ENCODE measurements around the gene ANKRD27. TPM values are rescaled to one million over a fixed set of nuclear protein-coding genes. Genes with fewer than 3 reads are reported as not detected.

The ANKRD27 gene
- total RNA-seq, 6 donors from 2014 or later: 31.3 to 46.1 (median 35.3) TPM

DNA sequence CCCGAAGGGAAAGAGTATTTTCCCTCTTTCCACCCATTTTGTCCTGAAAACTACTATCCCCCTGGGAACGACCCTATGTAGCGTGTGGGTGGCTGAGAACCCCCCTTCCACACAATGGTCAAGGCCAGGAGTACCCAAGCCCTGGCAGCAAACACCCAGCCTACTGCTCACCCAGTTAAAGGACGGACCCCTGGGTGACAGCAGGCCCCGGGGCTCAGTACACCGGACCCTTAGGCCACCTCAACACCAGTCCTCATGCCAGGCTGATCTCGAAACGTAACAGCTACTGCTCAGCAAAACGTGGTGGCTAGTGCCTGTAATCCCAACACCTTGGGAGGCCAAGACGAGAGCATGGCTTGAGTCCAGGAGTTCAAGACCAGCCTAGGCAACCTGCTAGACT, 1.4 kb downstream of the ANKRD27 start:
- WGBS, 2 donors: 85% methylated on average over 7 to 10 of the region's 10 CpGs
- peaks cover 42 to 65% (median 48%) of the 10 kb centered on the region in 4 donors for H3K4me1 ChIP-seq
- ATAC-seq (ENCODE audit: low FRiP score in 2 of 2): no peak

DNA sequence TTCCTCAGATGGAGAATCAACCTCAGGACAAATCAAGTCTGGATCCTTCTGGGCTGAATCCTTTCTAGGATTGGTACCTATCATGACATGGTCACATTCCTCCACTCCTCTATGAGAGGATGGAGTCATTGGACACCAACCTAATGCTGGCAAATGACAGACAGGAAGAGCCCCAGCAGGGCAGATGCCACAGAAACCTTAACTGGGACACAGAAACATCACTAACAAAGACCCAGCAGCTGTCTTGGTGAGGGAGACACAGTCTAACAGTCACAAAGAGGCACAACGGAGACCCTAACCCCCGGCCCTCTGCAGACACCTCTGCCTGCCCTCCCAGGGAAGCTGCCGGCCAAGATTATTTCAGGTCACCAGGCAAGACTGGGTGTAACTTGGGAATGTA, 2.1 kb downstream of the ANKRD27 start:
- Histone ChIP-seq H3K36me3 (no peaks in the 10 kb centered on the region), H3K4me3 (no peak overlapping the region), H3K4me1 (peaks cover 42 to 65% (median 48%) of the 10 kb centered on the region in 4 donors), H3K27ac (no peak overlapping the region), H3K27me3 (peaks cover 0 to 16% (median 12%) of the 10 kb centered on the region in 4 donors), H3K9me3 (no peaks in the 10 kb centered on the region)
- TF ChIP-seq, protein P1, sequence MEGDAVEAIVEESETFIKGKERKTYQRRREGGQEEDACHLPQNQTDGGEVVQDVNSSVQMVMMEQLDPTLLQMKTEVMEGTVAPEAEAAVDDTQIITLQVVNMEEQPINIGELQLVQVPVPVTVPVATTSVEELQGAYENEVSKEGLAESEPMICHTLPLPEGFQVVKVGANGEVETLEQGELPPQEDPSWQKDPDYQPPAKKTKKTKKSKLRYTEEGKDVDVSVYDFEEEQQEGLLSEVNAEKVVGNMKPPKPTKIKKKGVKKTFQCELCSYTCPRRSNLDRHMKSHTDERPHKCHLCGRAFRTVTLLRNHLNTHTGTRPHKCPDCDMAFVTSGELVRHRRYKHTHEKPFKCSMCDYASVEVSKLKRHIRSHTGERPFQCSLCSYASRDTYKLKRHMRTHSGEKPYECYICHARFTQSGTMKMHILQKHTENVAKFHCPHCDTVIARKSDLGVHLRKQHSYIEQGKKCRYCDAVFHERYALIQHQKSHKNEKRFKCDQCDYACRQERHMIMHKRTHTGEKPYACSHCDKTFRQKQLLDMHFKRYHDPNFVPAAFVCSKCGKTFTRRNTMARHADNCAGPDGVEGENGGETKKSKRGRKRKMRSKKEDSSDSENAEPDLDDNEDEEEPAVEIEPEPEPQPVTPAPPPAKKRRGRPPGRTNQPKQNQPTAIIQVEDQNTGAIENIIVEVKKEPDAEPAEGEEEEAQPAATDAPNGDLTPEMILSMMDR (IDR thresholded peaks at IDR 0.05): no peak
- ATAC-seq (ENCODE audit: low FRiP score in 2 of 2): no peak
- 81 to 83% methylated on average over 3 of the region's 3 CpGs for WGBS, 2 donors
- DNase-seq: no peak

More for the DNA sequence above, 1.4 kb downstream of the ANKRD27 start:
- Histone ChIP-seq H3K27me3 (peaks cover 0 to 16% (median 12%) of the 10 kb centered on the region in 4 donors), H3K4me3 (peak overlapping the region in 1 of 4 donors; percentile 99), H3K36me3 (no peaks in the 10 kb centered on the region), H3K9me3 (no peaks in the 10 kb centered on the region), H3K27ac (no peak overlapping the region)
- TF ChIP-seq, protein P1 (IDR thresholded peaks at IDR 0.05): no peak
- TF ChIP-seq POLR2AphosphoS5 (IDR thresholded peaks at IDR 0.05) (no peak), EP300 (IDR thresholded peaks at IDR 0.05) (no peak), POLR2A (IDR thresholded peaks at IDR 0.05) (no peak)
- no peak for DNase-seq

DNA sequence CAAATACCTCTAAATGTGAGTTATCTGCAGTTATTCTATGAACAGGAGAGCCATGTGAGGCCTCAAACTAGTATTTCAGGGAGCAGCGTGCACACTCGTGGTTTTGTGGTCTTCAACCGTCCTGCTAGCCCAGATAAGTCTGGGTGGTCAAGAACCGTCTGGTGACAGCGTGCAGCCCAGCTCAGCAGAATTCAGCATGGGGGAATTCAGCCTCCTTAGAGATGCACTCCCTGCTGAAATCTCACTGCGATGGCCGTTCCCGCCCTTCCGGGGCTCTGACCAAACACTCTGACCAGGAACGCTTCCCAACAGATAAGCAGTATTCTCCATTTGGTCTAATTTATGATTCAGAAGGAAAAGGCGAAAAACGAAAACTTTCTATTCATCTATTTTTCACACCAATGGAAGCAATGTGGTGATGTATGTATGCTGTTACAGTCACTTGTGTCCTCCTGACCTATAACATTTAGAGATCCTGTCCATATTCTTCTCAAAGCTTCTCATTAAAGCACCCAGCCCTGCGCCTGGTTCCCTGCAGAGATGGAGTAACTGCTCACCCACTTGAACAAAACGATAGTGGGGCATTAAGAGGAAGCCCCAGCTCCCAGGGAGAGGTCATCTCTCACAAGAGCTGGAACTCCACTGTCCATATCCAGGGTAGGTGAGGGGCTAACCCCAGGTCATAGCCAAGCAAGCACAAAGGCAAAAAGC, 2.9 kb downstream of the ANKRD27 start:
- Histone ChIP-seq H3K4me1 (peaks cover 42 to 61% (median 45%) of the 10 kb centered on the region in 4 donors), H3K4me3 (no peak overlapping the region), H3K9me3 (no peaks in the 10 kb centered on the region), H3K27me3 (peaks cover 0 to 12% (median 10%) of the 10 kb centered on the region in 4 donors), H3K27ac (no peak overlapping the region), H3K36me3 (peaks cover 0 to 4% (median 0%) of the 10 kb centered on the region in 4 donors)
- TF ChIP-seq EP300 (IDR thresholded peaks at IDR 0.05): no peak
- TF ChIP-seq POLR2A (IDR thresholded peaks at IDR 0.05): no peak
- TF ChIP-seq, protein P1 (IDR thresholded peaks at IDR 0.05): no peak
- TF ChIP-seq POLR2AphosphoS5 (IDR thresholded peaks at IDR 0.05): no peak
- DNase-seq (no peak), ATAC-seq (ENCODE audit: low FRiP score in 2 of 2) (no peak)
- WGBS, 2 donors: 65 to 70% methylated on average over 14 of the region's 14 CpGs

DNA sequence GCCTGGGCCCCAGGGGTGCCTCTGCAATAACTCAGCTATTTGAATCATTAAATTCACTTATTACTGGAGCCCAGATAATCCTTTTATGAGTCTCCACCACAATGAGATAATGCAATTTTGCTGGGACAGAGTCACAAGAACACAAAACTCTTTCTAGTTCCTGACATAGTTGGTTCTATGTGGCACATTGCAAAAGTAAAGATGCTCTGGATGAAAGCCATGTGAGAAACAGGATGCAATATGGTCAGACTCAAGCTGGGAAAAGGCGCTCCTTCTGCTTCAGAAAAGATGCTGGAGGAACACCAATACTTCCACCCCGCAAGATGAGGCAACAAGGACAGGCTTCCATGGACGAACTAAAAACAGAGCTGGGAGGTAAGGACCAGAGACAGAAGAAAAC, 5.7 kb downstream of the ANKRD27 start:
- TF ChIP-seq POLR2AphosphoS5 (IDR thresholded peaks at IDR 0.05): no peak
- TF ChIP-seq, protein P1 (IDR thresholded peaks at IDR 0.05): no peak
- TF ChIP-seq POLR2A (IDR thresholded peaks at IDR 0.05): no peak
- no peak for TF ChIP-seq EP300 (IDR thresholded peaks at IDR 0.05)
- peaks cover 28 to 41% (median 30%) of the 10 kb centered on the region in 4 donors for H3K4me1 ChIP-seq
- H3K36me3 ChIP-seq: peaks cover 0 to 12% (median 4%) of the 10 kb centered on the region in 4 donors
- no peaks in the 10 kb centered on the region for H3K27me3 ChIP-seq
- H3K4me3 ChIP-seq: no peak overlapping the region
- WGBS, 2 donors: 82 to 83% methylated on average over 3 of the region's 3 CpGs
- DNase-seq (no peak), ATAC-seq (ENCODE audit: low FRiP score in 2 of 2) (no peak)
- H3K9me3 ChIP-seq: no peaks in the 10 kb centered on the region
- peak overlapping the region in 1 of 4 donors; percentile 53 for H3K27ac ChIP-seq

DNA sequence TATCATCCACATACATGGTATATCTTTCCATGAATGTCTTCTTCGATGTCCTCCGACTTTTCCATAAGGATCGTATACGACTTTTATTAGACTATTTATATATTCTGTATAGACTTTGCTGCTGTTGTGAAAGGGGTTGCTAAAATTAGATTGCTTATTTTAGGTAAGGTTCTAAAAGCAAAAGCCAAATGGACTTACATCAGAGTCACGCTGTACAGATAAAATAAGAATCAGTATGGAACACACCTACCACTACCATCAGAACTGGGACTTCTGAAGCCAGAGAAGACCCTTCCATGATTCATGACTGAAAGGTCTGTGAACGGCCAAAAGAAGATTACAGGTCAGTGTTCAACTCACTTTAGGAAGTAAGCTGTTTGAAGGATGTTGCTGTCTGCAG, 8.9 kb downstream of the ANKRD27 start:
- H3K4me3 ChIP-seq: no peak overlapping the region
- no peak overlapping the region for H3K27ac ChIP-seq
- no peaks in the 10 kb centered on the region for H3K27me3 ChIP-seq
- H3K36me3 ChIP-seq: peaks cover 0 to 12% (median 4%) of the 10 kb centered on the region in 4 donors
- peaks cover 13 to 27% (median 13%) of the 10 kb centered on the region in 4 donors for H3K4me1 ChIP-seq
- ATAC-seq (ENCODE audit: low FRiP score in 2 of 2) (no peak), DNase-seq (no peak)
- WGBS, 2 donors: 94% methylated on average over 6 of the region's 6 CpGs
- no peaks in the 10 kb centered on the region for H3K9me3 ChIP-seq
- TF ChIP-seq POLR2AphosphoS5 (IDR thresholded peaks at IDR 0.05) (no peak), POLR2A (IDR thresholded peaks at IDR 0.05) (no peak), EP300 (IDR thresholded peaks at IDR 0.05) (no peak)
- TF ChIP-seq, protein P1 (IDR thresholded peaks at IDR 0.05): no peak
